C1 segment of cervical spinal cord (tissue), 14 donors: ENCODE data around the gene LATS2.
"Not testable (repeated sequence)": the region's sequence is repeated elsewhere in the genome, so short reads cannot be mapped to it uniquely, and the experiment has no call there.

ENCODE experiments used
- DNase-seq, 14 donors: peaks; one replicate each; lab custom pipeline; 2025; lab: John Stamatoyannopoulos, UW

The LATS2 gene

GRCh38 chr13:21075379-21076249 lies 14.2 kb upstream of the LATS2 start:
- peak in 2 of 14 donors; percentile 12 to 19 for DNase-seq

- no peak for DNase-seq
Measured at GRCh38 chr13:21075011-21075378, 13.6 kb upstream of the LATS2 start.

- no peak for DNase-seq
Measured at GRCh38 chr13:21074546-21074945, 13.2 kb upstream of the LATS2 start.

GRCh38 chr13:21071924-21072323 lies 10.5 kb upstream of the LATS2 start:
- DNase-seq, result no peak

- DNase-seq, result no peak
Measured at GRCh38 chr13:21071015-21071414, 9.6 kb upstream of the LATS2 start.

GRCh38 chr13:21069561-21070004 lies 8.2 kb upstream of the LATS2 start:
- DNase-seq, result no peak

GRCh38 chr13:21067848-21068247 lies 6.5 kb upstream of the LATS2 start:
- DNase-seq, result no peak

- DNase-seq, result no peak
Measured at GRCh38 chr13:21066946-21067345, 5.6 kb upstream of the LATS2 start.

- no peak for DNase-seq
Measured at GRCh38 chr13:21065686-21066085, 4.3 kb upstream of the LATS2 start.

- no peak for DNase-seq
Measured at GRCh38 chr13:21063031-21063430, 1.6 kb upstream of the LATS2 start.

- peak in 5 of 14 donors; percentile 35 to 56 (median 43) for DNase-seq
Measured at GRCh38 chr13:21060338-21061028, 903 bp downstream of the LATS2 start.

GRCh38 chr13:21059641-21060337 lies 1.6 kb downstream of the LATS2 start:
- DNase-seq, result no peak

- DNase-seq, result no peak
Measured at GRCh38 chr13:21058361-21058760, 3.0 kb downstream of the LATS2 start.

- no peak for DNase-seq
Measured at GRCh38 chr13:21055511-21056045, 5.8 kb downstream of the LATS2 start.

GRCh38 chr13:21055016-21055415 lies 6.4 kb downstream of the LATS2 start:
- no peak for DNase-seq

- DNase-seq, result no peak
Measured at GRCh38 chr13:21054313-21054712, 7.1 kb downstream of the LATS2 start.

GRCh38 chr13:21053231-21053630 lies 8.2 kb downstream of the LATS2 start:
- no peak for DNase-seq

- DNase-seq, result no peak
Measured at GRCh38 chr13:21051675-21052074, 9.7 kb downstream of the LATS2 start.

- DNase-seq, result no peak
Measured at GRCh38 chr13:21050288-21051197, 10.8 kb downstream of the LATS2 start.

GRCh38 chr13:21049731-21050130 lies 11.7 kb downstream of the LATS2 start:
- not testable (repeated sequence) for DNase-seq
